Lower leg skin (tissue), 3 donors: ENCODE data around the gene UHMK1.

Experiments
- CTCF ChIP-seq, 3 donors: fragments of 450-650 bp; IDR thresholded peaks; one replicate each; pipeline ENCODE4 v1.5.1; 2016; ENCODE audit warnings: antibody characterized with exemption in 3 of 3, mild to moderate bottlenecking in 3 of 3, moderate library complexity in 2 of 3
- POLR2A ChIP-seq, 2 donors: fragments of 450-650 bp; IDR thresholded peaks; one replicate each; pipeline ENCODE4 v1.6.1; 2016 to 2017; ENCODE audit warnings: antibody characterized with exemption in 2 of 2, mild to moderate bottlenecking in 1 of 2, moderate library complexity in 1 of 2

- no peak for TF ChIP-seq CTCF (IDR thresholded peaks at IDR 0.05)
- no peak for TF ChIP-seq POLR2A (IDR thresholded peaks at IDR 0.05)
Observed at GRCh38 chr1:162538815-162539431, 41.3 kb downstream of the UHMK1 start.
